HCT116 (cell line): ENCODE results near the gene RNF222. TPM values are rescaled to one million over a fixed set of nuclear protein-coding genes. Genes with fewer than 3 reads are reported as not detected.

Source experiments
- ATAC-seq: fragments of 200-7000 bp; cut with Tn5 transposase; 2 replicates; pipeline ENCODE4 v1.9.1; 2020; ENCODE audit warnings: mild to moderate bottlenecking, moderate library complexity
- BruUV-seq: library from RNA; stranded (reverse); fragments of 400-500 nt; replicated peaks from 2 replicates; lab custom pipeline; 2021; lab: Mats Ljungman, UMichigan
- CTCF ChIA-PET: fragments of 300-600 bp; sonication (Branson Sonifier 250); formaldehyde crosslinking; loops from one replicate; lab custom pipeline; 2021; ENCODE audit warnings: antibody characterized with exemption; lab: Charles Lee
- POLR2A ChIA-PET: fragments of 300-600, 350-600 bp; sonication (Branson Sonifier 250); formaldehyde crosslinking; loops from one replicate; lab custom pipeline; 2021; ENCODE audit warnings: antibody characterized with exemption; lab: Charles Lee
- RAD21 ChIA-PET, 2 experiments: fragments of 300-600 bp; sonication (Branson Sonifier 250); formaldehyde crosslinking; loops; one replicate each; lab custom pipeline; 2023; ENCODE audit warnings: low total read pairs in 2 of 2; ENCODE audit not compliant: uncharacterized antibody in 2 of 2, unreplicated experiment in 2 of 2, low non-redundant PET in 1 of 2; lab: Charles Lee
- DNase-seq: peaks from one replicate; pipeline ENCODE4 v3.0.0-alpha.2; 2010; ENCODE audit warnings: low read depth, low spot score
- H2AFZ ChIP-seq: fragments of 200-600 bp; shearing (Covaris generic), sonication (generic); 2 replicates; pipeline ENCODE4 v1.6.1; 2017; ENCODE audit warnings: low read depth, mixed run types, mixed read lengths, antibody characterized with exemption, low read length; ENCODE audit not compliant: poor library complexity, severe bottlenecking
- H3K27ac ChIP-seq: 2 replicates; pipeline ENCODE4 v1.5.1; 2012; ENCODE audit warnings: low read depth, low read length
- H3K27me3 ChIP-seq: fragments of 200-600 bp; sonication (generic); 2 replicates; pipeline ENCODE4 v1.6.1; 2016; ENCODE audit warnings: mixed run types, low read length, mixed read lengths; ENCODE audit not compliant: insufficient read depth
- H3K36me3 ChIP-seq, 2 experiments: fragments of 200-500 bp in 1 of 2; fragments of 200-600 bp in 1 of 2; sonication (Bioruptor generic) in 1 of 2; sonication (generic) in 1 of 2; 2 replicates each; pipeline versions ENCODE4 v1.5.1 to v1.6.1; 2014 to 2016; ENCODE audit warnings: low read length in 2 of 2, inconsistent platforms in 1 of 2, mixed read lengths in 1 of 2, mixed run types in 1 of 2; ENCODE audit not compliant: insufficient read depth in 2 of 2, control insufficient read depth in 1 of 2
- H3K4me1 ChIP-seq, 2 experiments: fragments of 200-600 bp in 1 of 2; sonication (generic) in 1 of 2; 2 replicates each; pipeline versions ENCODE4 v1.5.1 to v1.6.1; 2012 to 2017; ENCODE audit warnings: low read length in 2 of 2, inconsistent platforms in 1 of 2, mild to moderate bottlenecking in 1 of 2, mixed read lengths in 1 of 2, mixed run types in 1 of 2, moderate library complexity in 1 of 2; ENCODE audit not compliant: insufficient read depth in 2 of 2, control insufficient read depth in 1 of 2
- H3K4me2 ChIP-seq: fragments of 200-600 bp; sonication (generic); 2 replicates; pipeline ENCODE4 v1.6.1; 2017; ENCODE audit warnings: mixed run types, low read length, mixed read lengths
- H3K4me3 ChIP-seq, 2 experiments: fragments of 200-600 bp in 1 of 2; sonication (generic) in 1 of 2; replicated peaks in 1 of 2; 2 replicates each; pipeline ENCODE4 v1.5.1; 2011 to 2016; ENCODE audit warnings: low read length in 2 of 2, control low read depth in 1 of 2, low read depth in 1 of 2, mild to moderate bottlenecking in 1 of 2, mixed read lengths in 1 of 2, mixed run types in 1 of 2
- H3K79me2 ChIP-seq: fragments of 200-600 bp; sonication (generic); 2 replicates; pipeline ENCODE4 v1.6.1; 2017; ENCODE audit warnings: mild to moderate bottlenecking, mixed run types, low read length, moderate library complexity, mixed read lengths; ENCODE audit not compliant: insufficient read depth
- H3K9ac ChIP-seq: fragments of 200-600 bp; sonication (generic); 2 replicates; pipeline ENCODE4 v1.6.1; 2016; ENCODE audit warnings: low read length, mixed read lengths
- H3K9me2 ChIP-seq: fragments of 200-600 bp; sonication (generic), shearing (Covaris generic); 2 replicates; pipeline ENCODE4 v1.6.1; 2017; ENCODE audit warnings: mixed run types, mild to moderate bottlenecking, moderate library complexity; ENCODE audit not compliant: insufficient read depth
- H3K9me3 ChIP-seq, 2 experiments: fragments of 200-500 bp in 1 of 2; fragments of 200-600 bp in 1 of 2; sonication (Bioruptor generic) in 1 of 2; sonication (generic) in 1 of 2; 2 replicates each; pipeline ENCODE4 v1.6.1; 2014 to 2017; ENCODE audit warnings: low read length in 2 of 2, mixed read lengths in 2 of 2, inconsistent platforms in 1 of 2, low read depth in 1 of 2, mild to moderate bottlenecking in 1 of 2, mixed run types in 1 of 2, moderate library complexity in 1 of 2; ENCODE audit not compliant: control insufficient read depth in 1 of 2, insufficient read depth in 1 of 2
- H4K20me1 ChIP-seq: fragments of 200-600 bp; sonication (generic), shearing (Covaris generic); 2 replicates; pipeline ENCODE4 v1.6.1; 2017; ENCODE audit warnings: mixed run types, mild to moderate bottlenecking, moderate library complexity; ENCODE audit not compliant: insufficient read depth
- ATF3 ChIP-seq: IDR thresholded peaks from 2 replicates; pipeline ENCODE4 v1.6.1; 2012
- CBX3 ChIP-seq: IDR thresholded peaks from 2 replicates; pipeline ENCODE4 v1.6.1; 2012; ENCODE audit warnings: low read depth
- CEBPB ChIP-seq: IDR thresholded peaks from 2 replicates; pipeline ENCODE4 v1.6.1; 2012; ENCODE audit warnings: low read depth
- CTCF ChIP-seq, 3 experiments: fragments of 200-600 bp in 1 of 3; sonication (generic) in 1 of 3; IDR thresholded peaks in 2 of 3; conservative IDR thresholded peaks in 1 of 3; 2 replicates each; pipeline ENCODE4 v1.5.1; 2012 to 2017; ENCODE audit warnings: low read depth in 2 of 3, low read length in 2 of 3, antibody characterized with exemption in 1 of 3, borderline replicate concordance in 1 of 3, control low read depth in 1 of 3, mild to moderate bottlenecking in 1 of 3, mixed read lengths in 1 of 3, mixed run types in 1 of 3, moderate library complexity in 1 of 3; ENCODE audit not compliant: insufficient read depth in 1 of 3
- EGR1 ChIP-seq: IDR thresholded peaks from 2 replicates; pipeline ENCODE4 v1.6.1; 2012; ENCODE audit warnings: low read depth
- ELF1 ChIP-seq: IDR thresholded peaks from 2 replicates; pipeline ENCODE4 v1.6.1; 2012; ENCODE audit warnings: low read depth, borderline replicate concordance
- FOSL1 ChIP-seq: IDR thresholded peaks from 2 replicates; pipeline ENCODE4 v1.6.1; 2012; ENCODE audit warnings: low read depth
- JUND ChIP-seq: IDR thresholded peaks from 2 replicates; pipeline ENCODE4 v1.6.1; 2012
- POLR2A ChIP-seq: IDR thresholded peaks from 2 replicates; pipeline ENCODE4 v1.7.0; 2011; ENCODE audit warnings: borderline replicate concordance; ENCODE audit not compliant: insufficient read depth, insufficient read length; ENCODE audit errors: extremely low read depth
- RAD21 ChIP-seq: IDR thresholded peaks from 2 replicates; pipeline ENCODE4 v1.6.1; 2012; ENCODE audit warnings: low read depth, mild to moderate bottlenecking
- SIN3A ChIP-seq: IDR thresholded peaks from 2 replicates; pipeline ENCODE4 v1.6.1; 2012; ENCODE audit warnings: low read depth
- SP1 ChIP-seq: IDR thresholded peaks from 2 replicates; pipeline ENCODE4 v1.6.1; 2012; ENCODE audit warnings: low read depth
- SRF ChIP-seq: IDR thresholded peaks from 2 replicates; pipeline ENCODE4 v1.6.1; 2012; ENCODE audit warnings: low read depth
- TCF7L2 ChIP-seq: IDR thresholded peaks from 2 replicates; pipeline ENCODE4 v1.7.0; 2011; ENCODE audit warnings: borderline replicate concordance, inconsistent platforms; ENCODE audit not compliant: insufficient read depth, insufficient read length; ENCODE audit errors: extremely low read depth
- YY1 ChIP-seq: IDR thresholded peaks from 2 replicates; pipeline ENCODE4 v1.6.1; 2011; ENCODE audit warnings: low read length, low read depth, moderate library complexity, mild to moderate bottlenecking; ENCODE audit not compliant: insufficient replicate concordance; ENCODE audit errors: extremely low read depth
- ZBTB33 ChIP-seq: IDR thresholded peaks from 2 replicates; pipeline ENCODE4 v1.6.1; 2011; ENCODE audit warnings: mild to moderate bottlenecking, low read length, moderate library complexity; ENCODE audit not compliant: insufficient replicate concordance; ENCODE audit errors: extremely low read depth
- ZNF274 ChIP-seq: fragments of 200-500 bp; sonication (Bioruptor generic); IDR thresholded peaks from 2 replicates; pipeline ENCODE4 v1.6.1; 2014; ENCODE audit warnings: mild to moderate bottlenecking, low read depth, low read length, inconsistent platforms
- intact Hi-C: fragments of 100-400 bp; cut with micrococcal nuclease; formaldehyde crosslinking; loops from 2 replicates; pipeline ENCODE4 v1.10.0; 2022
- total RNA-seq: library from RNA; stranded (reverse); gene quantifications from one replicate; pipeline ENCODE4 v1.2.1, GENCODE V29; 2021; ENCODE audit not compliant: unreplicated experiment
- TF ChIP-seq, protein P1 (sequence below): IDR thresholded peaks from 2 replicates; pipeline ENCODE4 v1.6.1; 2012; ENCODE audit warnings: low read depth

Gene RNF222
- total RNA-seq, 1 experiment from 2014 or later = not detected

DNA sequence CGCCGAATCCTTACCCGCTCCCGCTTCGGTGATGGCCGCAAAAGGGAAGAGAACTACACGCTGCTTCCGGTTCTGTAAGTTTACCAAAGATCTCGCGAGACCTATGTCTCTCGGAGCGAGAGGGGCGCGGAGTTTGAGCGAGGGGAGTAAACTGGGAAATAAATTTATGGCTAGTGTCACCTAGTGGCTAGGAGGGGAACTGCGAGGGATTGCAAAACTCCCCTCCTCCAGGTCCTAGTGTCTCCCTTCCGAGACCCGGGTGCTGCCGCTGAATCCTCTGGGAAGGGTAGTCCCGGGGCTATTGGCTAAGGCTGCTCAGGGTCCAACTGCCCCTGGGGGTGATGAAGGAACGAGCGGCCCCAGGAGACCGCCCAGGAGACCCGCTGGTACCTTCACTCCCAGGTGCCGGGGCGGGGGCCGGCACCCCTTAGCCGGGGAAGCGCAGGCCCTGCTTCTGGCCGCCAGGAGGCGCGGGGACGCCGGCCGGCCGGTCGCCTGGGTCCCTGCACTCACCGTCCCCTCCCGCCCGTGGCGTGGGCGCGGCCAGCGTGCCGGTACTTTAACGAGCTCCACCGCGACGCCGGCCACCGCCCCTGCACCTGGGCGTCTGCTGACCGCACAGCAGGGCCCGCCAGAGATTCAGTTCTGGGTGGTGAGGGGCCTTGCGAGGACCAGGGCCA lies 14.3 kb downstream of the RNF222 start, which contains the start of gene RPL26:
Gene RPL26 (minus strand): TSS at position 51 of the 680 bp plus-strand sequence. CDS start 883 bp downstream, outside the sequence.
- H3K9ac ChIP-seq = peak within 1 kb of the TSS; percentile 93
- DNase-seq = peak; percentile 97
- peak; percentile 88 for ATAC-seq
- H3K4me1 ChIP-seq = peaks cover 20 to 44% of the 10 kb centered on the region in 2 experiments
- peaks cover 28 to 43% of the 10 kb centered on the region in 2 experiments for H3K36me3 ChIP-seq
- peak within 1 kb of the TSS; percentile 85 to 98 for H3K4me3 ChIP-seq
- H3K79me2 ChIP-seq = peaks cover 53% of the 10 kb centered on the region
- H3K9me2 ChIP-seq = no peaks in the 10 kb centered on the region
- H3K27ac ChIP-seq = peak within 1 kb of the TSS; percentile 96
- CTCF ChIA-PET = interaction anchor here (0.7 to 2.8 kb wide), 22 partner anchors 14 to 1139 kb away, joined by 3 to 45 read pairs (median 4); partner anchors contain the start of genes CTC1, MYH10 and NDEL1
- POLR2A ChIA-PET = interaction anchor here (0.7 to 2.0 kb wide), 15 partner anchors 9 to 485 kb away, joined by 3 to 17 read pairs (median 4); partner anchors contain the start of genes CTC1, MYH10, NDEL1 and PFAS
- peak within 1 kb of the TSS; percentile 85 for H3K4me2 ChIP-seq
- peak within 1 kb of the TSS; percentile 50 for H2AFZ ChIP-seq
- BruUV-seq = no TSS peak
- RAD21 ChIA-PET = interaction anchor here (0.6 to 1.5 kb wide), 12 partner anchors 25 to 1146 kb away, joined by 3 to 8 read pairs (median 4); partner anchors contain the start of genes CTC1 (in 1 of the 2) and NDEL1 (in 1 of the 2)
- no peaks in the 10 kb centered on the region for H3K27me3 ChIP-seq
- intact Hi-C loops = loop anchor here (1.0 to 10.0 kb wide), 7 partner anchors 53 to 512 kb away; partner anchors contain the start of genes CTC1, HES7 and PFAS
- peaks cover 22% of the 10 kb centered on the region; the same call in 1 of the 2 replicates for H4K20me1 ChIP-seq
- H3K9me3 ChIP-seq = no peaks in the 10 kb centered on the region
- no peak for TF ChIP-seq ZNF274
- TF ChIP-seq ATF3 = no peak
- peak; percentile 84 for TF ChIP-seq SIN3A
- TF ChIP-seq FOSL1 = peak; percentile 50
- no peak for TF ChIP-seq JUND
- peak; percentile 86 for TF ChIP-seq POLR2A
- TF ChIP-seq, protein P1, sequence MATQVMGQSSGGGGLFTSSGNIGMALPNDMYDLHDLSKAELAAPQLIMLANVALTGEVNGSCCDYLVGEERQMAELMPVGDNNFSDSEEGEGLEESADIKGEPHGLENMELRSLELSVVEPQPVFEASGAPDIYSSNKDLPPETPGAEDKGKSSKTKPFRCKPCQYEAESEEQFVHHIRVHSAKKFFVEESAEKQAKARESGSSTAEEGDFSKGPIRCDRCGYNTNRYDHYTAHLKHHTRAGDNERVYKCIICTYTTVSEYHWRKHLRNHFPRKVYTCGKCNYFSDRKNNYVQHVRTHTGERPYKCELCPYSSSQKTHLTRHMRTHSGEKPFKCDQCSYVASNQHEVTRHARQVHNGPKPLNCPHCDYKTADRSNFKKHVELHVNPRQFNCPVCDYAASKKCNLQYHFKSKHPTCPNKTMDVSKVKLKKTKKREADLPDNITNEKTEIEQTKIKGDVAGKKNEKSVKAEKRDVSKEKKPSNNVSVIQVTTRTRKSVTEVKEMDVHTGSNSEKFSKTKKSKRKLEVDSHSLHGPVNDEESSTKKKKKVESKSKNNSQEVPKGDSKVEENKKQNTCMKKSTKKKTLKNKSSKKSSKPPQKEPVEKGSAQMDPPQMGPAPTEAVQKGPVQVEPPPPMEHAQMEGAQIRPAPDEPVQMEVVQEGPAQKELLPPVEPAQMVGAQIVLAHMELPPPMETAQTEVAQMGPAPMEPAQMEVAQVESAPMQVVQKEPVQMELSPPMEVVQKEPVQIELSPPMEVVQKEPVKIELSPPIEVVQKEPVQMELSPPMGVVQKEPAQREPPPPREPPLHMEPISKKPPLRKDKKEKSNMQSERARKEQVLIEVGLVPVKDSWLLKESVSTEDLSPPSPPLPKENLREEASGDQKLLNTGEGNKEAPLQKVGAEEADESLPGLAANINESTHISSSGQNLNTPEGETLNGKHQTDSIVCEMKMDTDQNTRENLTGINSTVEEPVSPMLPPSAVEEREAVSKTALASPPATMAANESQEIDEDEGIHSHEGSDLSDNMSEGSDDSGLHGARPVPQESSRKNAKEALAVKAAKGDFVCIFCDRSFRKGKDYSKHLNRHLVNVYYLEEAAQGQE = no peak
- peak; percentile 73 for TF ChIP-seq CBX3
- TF ChIP-seq ZBTB33 = peak; percentile 99
- peak; percentile 90 for TF ChIP-seq ELF1
- TF ChIP-seq EGR1 = peak; percentile 85
- peak; percentile 93 for TF ChIP-seq YY1
- peak; percentile 87 for TF ChIP-seq SP1
- TF ChIP-seq TCF7L2 = no peak
- peak; percentile 96 for TF ChIP-seq CEBPB
- TF ChIP-seq CTCF (IDR thresholded peaks at IDR 0.05 in 2 of 3, conservative IDR thresholded peaks at IDR 0.05 in 1 of 3; ENCODE audit: borderline replicate concordance in 1 of 3, insufficient read depth in 1 of 3, low read depth in 2 of 3, low read length in 2 of 3) = peak; percentile 62 to 98 (median 96)
- TF ChIP-seq RAD21 = peak; percentile 70
- TF ChIP-seq SRF = peak; percentile 79; the same call in 1 of the 2 replicates
